ENCODE data around the gene SH3RF3.

SH3RF3 gene

DNA sequence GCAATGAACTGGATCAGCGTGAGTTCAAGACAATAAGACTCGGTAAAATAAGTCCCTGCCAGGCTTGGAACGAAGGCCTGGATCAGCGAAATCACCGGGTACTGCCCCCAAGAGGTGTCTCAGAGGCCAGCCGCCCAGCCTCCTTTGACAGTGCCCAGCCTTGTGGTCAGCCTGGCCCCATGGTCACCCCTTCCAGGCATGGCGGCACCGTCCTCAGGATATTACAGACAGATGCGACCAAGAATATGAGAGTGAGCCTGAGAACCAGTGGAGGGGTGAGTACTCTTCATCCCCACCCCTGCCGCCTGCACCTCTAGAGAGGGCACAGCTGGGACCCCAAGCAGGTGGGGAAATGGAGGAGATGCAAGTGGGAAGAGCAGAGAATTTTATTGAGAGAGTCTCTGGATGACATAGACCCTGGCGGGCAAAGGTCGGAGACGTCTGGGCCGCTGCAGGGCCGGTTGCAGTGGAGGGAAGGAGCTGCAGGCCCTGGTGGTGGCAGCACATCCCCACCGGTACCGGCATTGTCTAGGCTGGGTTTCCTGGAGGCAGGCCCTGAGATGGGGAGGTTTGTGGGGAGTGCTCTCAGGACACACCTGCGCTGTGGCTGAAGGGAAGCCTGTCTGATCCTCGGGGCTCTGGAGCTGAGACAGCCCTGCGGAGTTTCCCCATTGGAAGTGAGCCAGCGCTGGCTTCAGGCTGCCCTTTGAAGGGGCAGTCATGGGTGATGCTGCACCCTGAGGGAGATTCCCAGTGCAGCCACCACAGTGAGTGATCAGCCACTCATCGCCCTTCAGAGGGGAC, 294.8 kb downstream of the SH3RF3 start:
- DNase-seq = no peak

DNA sequence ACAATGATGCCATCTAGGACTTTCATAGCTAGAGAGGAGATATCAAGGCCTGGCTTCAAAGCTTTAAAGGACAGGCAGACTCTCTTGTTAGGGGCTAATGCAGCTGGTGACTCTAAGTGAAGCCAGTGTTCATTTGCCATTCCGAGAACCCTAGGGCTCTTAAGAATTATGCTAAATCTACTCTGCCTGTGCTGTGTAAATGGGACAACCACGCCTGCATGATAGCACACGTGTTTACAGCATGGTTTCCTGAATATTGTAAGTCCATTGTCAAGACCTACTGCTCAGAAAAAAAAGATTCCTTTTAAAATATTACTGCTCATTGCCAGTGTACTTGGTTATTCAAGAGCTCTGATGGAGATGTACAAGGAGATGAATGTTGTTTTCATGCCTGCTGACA, 296.4 kb downstream of the SH3RF3 start:
- no peak for DNase-seq

DNA sequence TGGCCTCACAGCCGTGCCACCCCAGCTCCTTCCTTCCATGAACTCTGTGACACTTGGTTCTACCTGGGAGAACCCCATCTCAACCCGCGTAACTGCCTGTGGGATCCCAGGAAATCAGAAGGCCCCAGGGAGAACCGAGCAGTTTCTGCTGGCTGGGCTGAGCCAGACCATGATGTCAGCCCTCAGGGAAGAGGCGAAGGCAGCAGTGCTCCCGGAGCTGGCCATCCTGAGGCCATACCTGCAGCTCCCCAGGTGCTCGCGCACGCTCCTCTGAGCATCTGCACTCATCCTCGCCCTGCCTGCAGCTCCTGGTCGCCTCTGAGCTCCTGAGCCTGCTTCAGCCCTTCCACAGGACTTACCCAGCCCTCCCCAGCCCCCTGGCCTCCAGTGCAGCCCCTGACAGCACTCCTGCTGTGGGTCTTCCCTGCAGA, 298.7 kb downstream of the SH3RF3 start:
- no peak for DNase-seq

DNA sequence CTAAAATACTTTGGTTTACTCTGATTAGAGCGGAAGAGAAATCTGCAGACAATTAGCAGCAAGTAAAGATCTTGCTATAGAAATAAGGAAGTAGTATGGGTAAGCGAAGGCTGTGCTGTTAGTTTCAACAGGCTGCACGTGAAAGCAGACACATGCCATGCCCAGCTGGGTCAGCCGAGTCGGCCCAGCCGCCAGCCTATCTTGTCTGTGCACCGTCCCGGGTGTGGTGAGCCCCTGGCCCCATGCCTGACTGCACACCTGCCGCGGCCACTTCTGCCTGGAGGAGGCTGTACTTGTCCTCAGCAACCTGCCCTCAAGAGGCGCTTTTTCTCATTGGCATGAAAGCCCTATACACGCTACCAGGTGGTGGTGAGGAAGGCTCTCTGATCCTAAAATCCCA, 299.3 kb downstream of the SH3RF3 start:
- no peak for DNase-seq

DNA sequence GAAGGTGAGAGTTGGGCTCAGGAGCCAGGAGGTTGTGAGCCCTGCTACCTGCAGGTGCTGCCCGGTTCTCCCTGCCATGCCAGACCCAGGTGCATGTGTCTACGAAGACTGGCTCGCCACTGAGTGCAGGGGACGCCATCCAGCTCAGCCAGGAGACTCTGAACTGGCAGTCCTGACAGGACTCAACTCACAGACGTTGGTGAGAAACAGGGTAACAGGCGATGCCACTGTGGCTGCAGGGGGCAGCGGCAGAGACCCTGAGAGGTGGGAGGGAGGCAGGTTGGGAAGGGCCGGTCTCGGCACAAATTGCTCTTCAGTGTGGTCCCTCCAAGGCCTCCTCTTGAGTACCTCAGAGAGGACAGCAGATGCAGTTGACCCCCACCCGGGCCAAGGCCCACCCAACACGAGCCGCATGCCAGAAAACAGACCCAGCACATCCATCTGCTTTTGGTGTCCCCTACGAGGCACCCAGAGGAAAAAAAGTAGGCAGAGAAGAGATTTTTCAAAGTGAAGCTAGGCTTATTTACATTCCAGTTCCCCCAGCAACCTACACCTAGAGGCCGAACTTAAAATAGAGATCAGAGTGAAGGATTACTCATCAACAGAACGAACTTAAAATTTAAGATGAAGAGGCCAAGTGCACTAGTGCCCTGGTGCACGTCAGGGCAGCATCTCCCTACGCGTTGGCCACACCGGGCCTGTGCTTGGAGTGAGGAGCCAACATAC, 300.0 kb downstream of the SH3RF3 start:
- DNase-seq = no peak

DNA sequence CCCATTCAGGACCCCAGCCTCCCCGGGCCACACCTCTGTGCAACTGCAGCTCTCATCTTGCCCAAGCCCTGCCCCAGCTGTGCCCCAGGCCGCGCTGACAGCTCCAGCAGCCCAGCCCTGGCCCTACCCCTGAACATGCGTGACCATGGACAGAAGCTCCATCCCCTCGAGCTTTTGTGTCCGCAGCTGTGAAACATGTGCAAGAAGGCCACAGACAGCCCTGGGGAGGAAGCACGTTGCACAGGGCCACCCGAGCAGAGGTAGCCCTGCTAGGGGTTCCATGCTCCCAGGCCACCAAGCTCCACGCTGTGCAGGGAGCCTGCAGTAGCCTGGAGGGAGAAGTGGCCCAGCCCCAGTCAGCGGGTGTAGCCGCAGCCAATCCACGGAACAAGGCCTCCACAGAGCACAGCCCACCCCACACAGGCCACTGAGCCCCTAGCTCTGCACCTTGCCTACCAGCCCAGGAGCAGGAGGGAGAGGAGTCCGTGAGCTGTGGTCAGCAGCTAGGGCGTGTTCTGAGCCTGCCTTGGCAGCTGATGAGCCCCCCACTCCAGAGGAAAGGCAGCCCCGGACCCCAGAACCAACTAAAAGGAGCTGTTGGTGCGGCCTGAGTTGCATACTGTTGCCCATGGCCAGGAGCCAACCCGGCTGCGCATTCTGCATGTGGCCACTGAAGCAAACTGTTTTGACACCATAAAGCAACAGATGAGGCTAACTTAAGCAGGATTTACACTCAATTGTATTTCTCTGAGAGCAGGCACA, 300.7 kb downstream of the SH3RF3 start:
- DNase-seq = no peak

DNA sequence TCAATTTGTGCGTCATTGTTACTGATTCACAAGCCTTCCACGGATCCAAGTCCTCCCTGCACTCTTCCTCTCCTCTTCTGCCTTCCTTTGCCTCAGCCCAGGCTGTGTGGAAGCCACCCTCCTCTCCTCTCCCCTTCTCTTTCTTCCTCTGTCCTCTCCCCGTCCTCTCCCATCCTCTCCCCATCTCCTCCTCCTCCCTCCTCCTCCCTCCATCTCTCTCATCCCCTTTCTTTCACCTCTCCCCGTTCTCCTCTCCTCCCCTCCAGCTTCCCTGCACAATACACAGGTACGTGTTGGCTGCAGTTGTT, 301.3 kb downstream of the SH3RF3 start:
- DNase-seq = no peak

DNA sequence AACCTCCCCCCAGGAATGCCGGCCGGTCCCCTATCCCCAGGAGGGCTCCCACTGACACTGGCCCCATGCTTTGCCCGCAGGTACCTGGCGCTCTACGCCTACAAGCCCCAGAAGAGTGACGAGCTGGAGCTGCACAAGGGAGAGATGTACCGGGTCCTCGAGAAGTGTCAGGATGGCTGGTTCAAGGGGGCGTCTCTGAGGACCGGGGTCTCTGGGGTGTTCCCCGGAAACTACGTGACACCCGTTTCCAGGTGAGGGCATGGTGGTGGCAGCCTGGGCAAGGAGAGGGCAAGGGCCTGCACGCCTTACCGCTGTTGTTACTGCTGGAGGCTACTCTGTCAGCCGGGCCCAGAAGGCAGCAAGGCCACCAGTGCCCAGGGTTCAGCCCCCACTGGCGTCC, 303.4 kb downstream of the SH3RF3 start:
- DNase-seq = no peak

DNA sequence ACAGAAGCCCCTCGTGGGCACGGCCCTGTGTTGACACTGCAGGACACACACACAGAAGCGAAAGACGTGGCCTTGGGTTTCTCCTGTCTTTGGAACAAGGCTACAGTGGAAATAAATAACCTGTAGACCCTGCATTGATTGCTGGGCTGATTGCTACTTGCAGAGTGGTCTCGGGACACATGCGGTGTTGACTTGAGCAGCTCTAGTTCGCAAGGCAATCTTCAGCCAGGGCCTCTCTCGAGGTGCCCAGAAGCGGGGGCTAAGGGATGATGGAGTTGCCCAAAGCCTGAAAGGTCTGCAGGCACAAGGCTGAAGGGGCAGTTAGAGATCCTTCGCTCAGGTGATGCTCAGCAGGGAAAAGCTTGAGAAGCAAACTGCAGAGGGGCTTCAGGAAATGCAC, 304.5 kb downstream of the SH3RF3 start:
- no peak for DNase-seq

DNA sequence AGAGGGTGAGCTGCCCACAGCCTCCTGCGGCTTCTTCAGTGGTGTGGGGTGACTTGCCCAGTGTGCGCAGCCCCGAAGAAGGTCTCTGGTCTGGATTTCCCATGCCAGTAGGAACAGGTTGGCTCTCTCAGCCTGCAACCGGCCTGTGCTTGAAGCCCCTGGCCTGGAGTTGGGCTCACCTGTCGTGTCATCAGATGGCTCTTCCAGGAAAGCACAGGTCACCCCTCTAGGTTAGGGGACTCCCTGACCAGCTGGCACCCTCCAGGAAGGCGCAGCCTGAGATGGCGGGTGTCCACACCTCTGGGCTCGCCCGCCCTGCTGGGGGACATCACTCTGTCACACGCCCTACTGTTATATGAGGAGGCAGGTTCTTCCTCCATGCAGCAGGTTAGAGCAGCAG, 304.9 kb downstream of the SH3RF3 start:
- DNase-seq = no peak

DNA sequence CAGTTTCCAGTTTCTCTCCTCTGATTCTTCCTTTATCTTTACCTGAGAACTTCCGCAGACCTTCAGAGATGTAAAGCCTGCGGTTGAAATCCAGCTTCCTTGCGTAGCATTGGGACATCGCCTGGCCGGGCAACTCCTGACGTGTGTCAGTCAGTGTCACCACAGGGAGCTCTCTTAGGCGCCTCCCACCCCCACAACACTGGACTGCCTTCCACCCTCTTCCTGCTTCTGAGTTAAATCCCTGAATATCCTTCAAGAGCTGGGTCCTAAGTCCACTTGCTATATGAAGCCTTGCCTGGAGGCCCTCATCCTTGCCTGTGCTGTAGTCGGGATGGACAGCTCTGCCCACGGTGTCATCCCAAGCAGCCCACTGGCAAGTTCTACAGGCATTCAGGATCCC, 305.3 kb downstream of the SH3RF3 start:
- DNase-seq = no peak

DNA sequence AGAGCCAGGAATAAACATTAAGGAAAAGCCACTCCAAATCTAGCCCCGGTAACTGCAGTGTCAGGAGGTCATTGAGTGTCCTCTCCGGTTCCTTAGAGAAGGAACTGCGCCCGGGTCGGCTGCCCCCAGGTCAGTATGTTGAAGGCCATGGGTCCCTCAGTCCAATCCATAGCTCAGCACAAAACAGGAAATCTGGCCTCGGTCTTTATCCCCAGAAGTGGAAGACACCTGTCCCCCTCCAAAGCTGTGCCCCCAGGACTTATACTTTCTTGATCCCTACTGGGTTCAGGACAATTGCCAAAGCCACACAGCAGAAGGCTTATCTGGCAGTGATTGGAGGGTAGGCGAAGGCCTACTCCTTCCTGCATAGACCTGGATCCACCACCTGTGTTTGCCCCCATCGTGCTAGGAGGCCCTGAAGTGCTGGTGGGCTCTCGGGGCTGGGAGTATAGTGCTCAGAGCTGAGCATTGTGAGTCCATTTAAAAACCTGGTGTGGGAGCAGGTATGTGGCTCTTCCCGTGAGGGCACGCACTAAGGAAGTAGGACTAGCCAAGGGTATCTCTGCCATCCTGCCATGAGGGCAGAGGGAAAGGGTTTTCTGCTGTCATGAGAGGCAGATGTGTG, 306.2 kb downstream of the SH3RF3 start:
- no peak for DNase-seq

DNA sequence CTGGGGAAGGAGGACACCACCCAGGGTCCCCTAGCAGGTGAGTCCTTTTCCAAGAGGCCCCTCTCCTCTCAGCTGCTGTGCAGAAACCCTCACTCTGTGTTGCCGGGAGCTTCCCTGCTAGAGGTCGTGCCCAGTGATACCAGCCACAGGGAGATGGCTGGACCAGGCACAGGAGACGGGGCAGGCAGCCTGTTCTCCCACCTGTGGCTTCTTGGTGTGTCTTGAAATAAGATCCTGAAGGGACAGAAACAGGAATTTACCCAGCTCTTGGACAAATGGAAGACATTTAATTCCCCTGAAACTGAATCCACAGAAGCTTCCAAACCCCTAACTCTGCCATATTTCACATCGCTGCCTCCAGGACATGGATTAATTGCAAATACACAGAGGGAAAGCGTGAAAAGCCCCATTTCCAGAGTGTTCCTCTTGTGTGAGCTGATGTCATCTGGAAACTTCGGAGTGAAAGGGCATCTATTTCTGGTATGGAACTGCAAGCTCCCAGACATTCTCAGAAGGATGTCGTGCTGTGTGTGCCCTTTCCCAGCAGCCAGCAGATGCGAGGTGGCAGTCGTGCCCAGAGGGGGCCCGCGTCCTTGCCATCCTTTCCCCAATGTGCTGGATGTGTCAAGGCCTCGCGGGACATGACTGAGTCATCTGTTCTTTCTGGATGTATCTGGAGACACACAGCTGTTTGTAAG, 307.0 kb downstream of the SH3RF3 start:
- no peak for DNase-seq

DNA sequence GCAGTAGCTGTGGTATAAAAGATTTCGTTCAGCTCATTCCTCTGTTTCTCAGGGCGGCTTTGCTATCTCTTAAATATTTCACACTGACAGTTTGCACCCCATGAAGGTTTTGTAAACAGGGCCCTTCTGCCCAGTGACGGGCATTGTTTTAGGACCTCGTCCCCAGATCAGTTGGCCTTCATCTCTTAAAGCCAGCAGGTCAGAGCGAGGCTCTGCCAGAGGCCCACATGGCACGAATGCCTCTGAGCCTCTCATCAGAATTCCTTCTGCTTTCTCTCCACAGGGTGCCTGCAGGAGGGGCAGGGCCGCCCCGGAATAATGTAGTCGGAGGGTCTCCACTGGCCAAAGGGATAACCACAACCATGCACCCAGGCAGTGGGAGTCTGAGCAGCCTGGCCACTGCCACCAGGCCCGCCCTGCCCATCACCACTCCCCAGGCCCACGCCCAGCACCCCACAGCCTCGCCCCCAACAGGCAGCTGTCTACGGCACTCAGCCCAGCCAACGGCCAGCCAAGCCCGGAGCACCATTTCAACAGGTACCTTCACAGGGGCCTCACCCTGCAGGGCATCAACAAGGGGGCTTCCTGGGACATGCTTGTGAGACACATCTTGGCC, 307.7 kb downstream of the SH3RF3 start:
- peak; percentile 17 for DNase-seq

DNA sequence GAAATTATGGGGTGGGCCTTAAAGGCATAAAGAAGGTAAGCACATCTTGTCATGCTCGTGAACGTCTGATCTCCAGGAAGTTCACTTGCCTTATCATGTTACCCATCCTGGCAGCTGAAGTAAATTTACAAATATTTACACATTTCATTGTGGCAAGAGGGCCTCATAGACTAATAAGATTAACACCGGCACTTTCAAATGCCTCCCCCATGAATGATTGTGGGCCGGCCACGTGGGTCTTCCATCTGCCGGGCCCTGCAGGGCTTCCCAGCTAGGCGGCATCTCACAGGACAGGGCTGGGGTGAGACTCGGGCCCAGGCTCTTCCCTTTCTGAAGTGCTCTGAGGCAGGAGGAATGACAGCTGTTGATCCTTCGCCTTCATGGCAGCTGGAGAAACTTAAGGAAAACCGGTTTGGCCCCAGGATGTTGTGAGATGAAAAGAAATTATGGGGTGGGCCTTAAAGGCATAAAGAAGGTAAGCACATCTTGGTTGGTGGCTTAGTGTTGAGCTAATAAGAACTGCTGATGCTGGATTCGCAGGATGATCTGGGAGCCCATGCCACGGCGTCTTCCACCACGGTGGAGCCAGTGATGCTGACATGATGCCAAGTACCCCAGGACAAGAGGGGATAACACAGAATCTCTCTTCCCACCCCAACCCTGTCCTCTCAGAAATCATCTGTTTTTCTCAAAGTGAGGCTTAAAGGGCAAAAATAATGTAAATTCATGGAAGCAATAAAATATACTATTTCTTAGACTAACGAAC, 308.5 kb downstream of the SH3RF3 start:
- DNase-seq = peak; percentile 35

DNA sequence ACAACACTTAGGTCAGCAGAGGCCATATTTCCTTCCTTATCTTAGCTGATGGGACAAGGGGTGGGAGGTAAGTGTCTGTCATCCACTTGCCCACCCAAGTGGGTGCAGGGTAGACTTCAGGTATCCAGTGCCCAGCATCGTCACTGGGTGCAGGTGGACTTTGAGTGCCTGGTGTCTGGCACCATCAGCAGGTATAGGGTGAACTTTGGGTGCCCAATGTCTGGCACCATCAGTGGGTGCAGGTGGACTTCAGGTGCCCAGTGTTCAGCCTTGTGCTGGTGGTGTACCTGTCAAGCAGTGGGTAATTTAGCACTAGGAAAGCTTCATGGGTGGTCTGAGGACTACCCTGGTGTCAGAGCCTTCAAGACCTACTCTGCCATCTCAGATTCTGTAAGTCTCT, 309.1 kb downstream of the SH3RF3 start:
- no peak for DNase-seq

DNA sequence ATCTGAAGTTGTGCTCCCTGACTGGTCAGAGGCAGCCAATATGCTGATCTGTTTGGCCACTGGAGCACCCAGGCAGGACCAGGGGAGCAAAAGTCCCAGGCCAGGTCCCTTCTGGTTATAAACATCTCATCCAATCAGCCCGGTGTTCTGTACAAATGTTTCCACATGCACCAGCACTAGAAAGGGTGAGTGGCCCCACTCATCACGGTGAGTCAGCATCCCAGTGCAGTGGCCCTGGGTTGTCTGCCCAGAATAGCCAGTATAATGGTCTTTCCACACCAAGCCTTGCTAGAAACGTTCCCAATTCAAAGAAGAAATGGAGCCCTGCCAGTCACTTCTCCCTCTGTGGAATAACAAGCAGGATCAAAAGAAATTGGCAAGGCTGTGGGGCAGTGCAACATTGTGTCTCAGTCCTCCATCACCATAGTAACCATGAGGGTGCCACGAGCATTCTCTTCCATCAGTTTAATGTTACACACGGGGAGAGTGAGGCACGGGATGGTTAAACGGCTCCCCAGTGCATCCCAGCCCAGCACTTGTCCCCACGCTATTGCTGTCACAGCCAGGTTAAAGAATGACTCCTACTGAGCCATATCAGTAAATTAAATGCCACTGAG, 309.9 kb downstream of the SH3RF3 start:
- no peak for DNase-seq

DNA sequence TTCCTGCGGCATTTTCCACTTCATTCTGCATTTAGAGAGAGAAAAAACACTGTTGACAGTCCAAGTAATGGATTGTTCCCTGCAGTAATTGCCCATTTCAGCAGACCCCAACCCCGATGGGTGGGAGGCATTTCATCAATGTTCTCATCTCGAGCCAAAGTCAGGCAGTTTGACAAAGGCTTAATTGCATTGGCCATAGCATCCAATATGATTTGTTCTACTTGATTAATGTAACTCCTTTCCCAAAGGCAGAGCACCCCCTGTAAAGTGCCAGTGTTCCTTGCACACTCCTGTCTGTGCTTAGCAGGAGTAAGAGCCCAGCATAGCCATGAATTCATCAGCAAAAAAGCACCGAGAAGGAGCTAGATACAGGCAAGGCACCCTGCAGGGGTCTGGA, 310.4 kb downstream of the SH3RF3 start:
- no peak for DNase-seq

DNA sequence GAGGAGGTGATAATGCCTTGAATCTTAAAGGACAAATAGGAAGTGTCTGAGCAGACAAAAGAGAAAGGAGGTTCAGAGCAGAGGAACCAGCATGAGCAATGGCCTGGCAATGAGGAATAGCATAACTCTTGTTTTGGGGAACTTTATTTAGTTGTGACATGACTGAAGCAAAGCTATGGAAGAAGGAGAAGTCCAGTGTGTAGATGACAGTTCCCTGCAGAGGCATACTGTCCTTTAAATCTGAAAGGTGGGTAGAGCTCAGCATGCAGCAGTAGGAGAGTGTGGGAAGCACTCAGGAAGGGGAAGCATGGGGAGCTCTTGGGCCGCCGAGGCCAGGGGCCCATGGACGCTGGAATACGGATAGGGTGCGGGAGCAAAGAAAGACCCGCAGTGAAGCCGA, 311.0 kb downstream of the SH3RF3 start:
- no peak for DNase-seq

DNA sequence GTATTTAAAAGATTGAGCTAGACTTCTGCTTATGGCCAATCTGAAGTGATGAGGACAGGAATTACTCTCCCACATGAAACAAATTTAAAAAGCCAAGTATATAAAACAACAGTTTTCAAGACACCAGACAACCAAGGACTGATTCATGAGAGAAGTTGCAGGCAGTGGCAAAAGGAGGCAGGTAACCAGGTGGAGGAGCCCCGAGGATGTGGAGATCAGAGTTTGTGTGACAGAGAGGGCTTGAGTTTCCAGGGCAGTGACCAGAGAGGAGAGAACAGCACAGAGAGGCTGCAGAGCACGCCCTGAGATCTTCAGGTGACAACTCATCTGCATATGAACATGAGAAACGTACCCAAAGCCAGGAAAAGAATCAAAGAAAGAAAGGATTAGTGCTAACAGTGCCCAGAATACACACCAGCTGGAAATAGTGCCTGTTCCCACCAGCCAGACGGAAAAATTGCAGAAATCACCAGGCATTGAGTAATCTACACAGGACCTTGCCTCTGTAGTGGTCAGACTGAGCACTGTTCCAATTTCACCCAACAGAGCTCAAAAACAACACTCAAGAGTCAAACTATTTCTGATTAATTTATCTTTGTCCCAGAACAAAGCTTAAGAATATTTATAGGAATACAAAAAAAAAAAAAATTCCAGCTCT, 311.6 kb downstream of the SH3RF3 start:
- DNase-seq = no peak

Measured in NCI-H748 treated with DMSO at 0.1 percent for 48 hours (cell line).